Esophagus squamous epithelium (tissue), 5 donors: ENCODE results near the gene NR3C1. TPM values are rescaled to one million over a fixed set of nuclear protein-coding genes. Genes with fewer than 3 reads are reported as not detected.
"Not testable (repeated sequence)": the region's sequence is repeated elsewhere in the genome, so short reads cannot be mapped to it uniquely, and the experiment has no call there.

Source experiments
- DNase-seq: peaks from one replicate; lab custom pipeline; 2025; lab: John Stamatoyannopoulos, UW
- H3K27ac ChIP-seq, 4 donors: fragments of 200-600 bp; sonication (generic); one replicate each; pipeline ENCODE4 v1.5.1; 2016 to 2019; ENCODE audit warnings: mild to moderate bottlenecking in 1 of 4
- H3K27me3 ChIP-seq, 4 donors: fragments of 200-600 bp; sonication (generic); 1 replicate in 3 of 4; 2 replicates in 1 of 4; pipeline versions ENCODE4 v1.5.1 to v1.6.0; 2017 to 2021; ENCODE audit warnings: antibody characterized with exemption in 1 of 4
- H3K36me3 ChIP-seq, 3 donors: fragments of 200-600 bp; sonication (generic); one replicate each; pipeline ENCODE4 v1.5.1; 2016 to 2019
- H3K4me1 ChIP-seq, 3 donors: fragments of 200-600 bp; sonication (generic); one replicate each; pipeline ENCODE4 v1.5.1; 2017 to 2019
- H3K4me3 ChIP-seq, 4 donors: fragments of 200-600 bp; sonication (generic); 1 replicate in 3 of 4; 2 replicates in 1 of 4; pipeline ENCODE4 v1.5.1; 2016 to 2019; ENCODE audit warnings: mild to moderate bottlenecking in 2 of 4, moderate library complexity in 1 of 4
- H3K9me3 ChIP-seq, 3 donors: fragments of 200-600 bp; sonication (generic); one replicate each; pipeline ENCODE4 v1.5.1; 2016 to 2019
- POLR2A ChIP-seq, 4 donors: fragments of 450-650 bp; IDR thresholded peaks; one replicate each; pipeline ENCODE4 v1.6.1; 2017; ENCODE audit warnings: antibody characterized with exemption in 4 of 4, mild to moderate bottlenecking in 4 of 4, moderate library complexity in 3 of 4
- WGBS, 2 donors: methylation state at CpG; one replicate each; pipeline ENCODE4 v1.1.5; 2018; 5-methylcytosine and 5-hydroxymethylcytosine counted together
- intact Hi-C: fragments of 100-400 bp; cut with DNase I; formaldehyde crosslinking; loops from one replicate; pipeline ENCODE4 v1.15.0; 2022
- total RNA-seq, 4 donors: library from RNA; depleted of rRNA; stranded (reverse); fragments of >200 nt; gene quantifications; one replicate each; pipeline ENCODE4 v1.1.0, GENCODE V29; 2016
- TF ChIP-seq, protein P1 (sequence below), 6 experiments: fragments of 450-650 bp in 4 of 6; fragments of 200-600 bp in 2 of 6; sonication (generic) in 2 of 6; IDR thresholded peaks; one replicate each; pipeline ENCODE4 v1.5.1; 2016 to 2019; ENCODE audit warnings: antibody characterized with exemption in 6 of 6, mild to moderate bottlenecking in 4 of 6, moderate library complexity in 4 of 6
- donor health status: DM: yes; HTN: yes; CAD: no.

The NR3C1 gene
- total RNA-seq, 4 donors from 2014 or later, result 16.7 to 51.1 (median 26.1) TPM

DNA sequence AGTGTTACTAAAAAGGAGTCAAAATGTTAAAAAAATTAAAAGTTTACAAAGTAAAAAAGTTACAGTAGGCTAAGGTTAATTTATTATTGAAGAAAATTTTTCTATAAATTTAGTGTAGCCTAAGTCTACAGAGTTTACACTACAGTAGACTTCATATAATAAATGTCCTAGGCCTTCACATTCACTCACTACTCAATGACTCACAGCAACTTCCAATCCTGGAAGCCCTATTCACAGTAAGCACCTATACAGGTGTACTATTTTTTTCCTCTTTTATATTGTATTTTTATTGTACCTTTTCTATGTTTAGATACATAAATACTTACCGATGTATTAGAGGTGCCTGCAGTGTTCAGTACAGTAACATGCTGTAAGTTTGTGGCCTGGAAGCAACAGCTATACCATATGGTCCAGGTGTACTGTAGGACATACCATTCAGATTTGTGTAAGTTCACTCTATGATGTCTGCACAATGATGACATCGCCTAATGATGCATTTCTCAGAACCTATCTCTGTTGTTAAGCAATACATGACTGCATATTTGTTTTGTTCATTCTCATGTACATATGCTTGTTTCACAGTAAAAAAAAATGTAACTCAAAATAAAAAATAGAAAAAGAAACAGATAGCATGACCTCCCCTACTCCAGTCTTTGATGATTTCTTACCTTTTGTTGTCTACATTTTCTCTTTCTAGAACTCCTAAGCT is 64.7 kb downstream of the NR3C1 start:
- 78 to 83% methylated on average over 2 of the region's 2 CpGs for WGBS, 2 donors
- H3K27me3 ChIP-seq, result no peaks in the 10 kb centered on the region
- DNase-seq, result no peak
- intact Hi-C loops, result no loop called here
- no peak overlapping the region for H3K27ac ChIP-seq
- no peaks in the 10 kb centered on the region for H3K9me3 ChIP-seq
- H3K4me3 ChIP-seq, result no peak overlapping the region
- TF ChIP-seq, protein P1, sequence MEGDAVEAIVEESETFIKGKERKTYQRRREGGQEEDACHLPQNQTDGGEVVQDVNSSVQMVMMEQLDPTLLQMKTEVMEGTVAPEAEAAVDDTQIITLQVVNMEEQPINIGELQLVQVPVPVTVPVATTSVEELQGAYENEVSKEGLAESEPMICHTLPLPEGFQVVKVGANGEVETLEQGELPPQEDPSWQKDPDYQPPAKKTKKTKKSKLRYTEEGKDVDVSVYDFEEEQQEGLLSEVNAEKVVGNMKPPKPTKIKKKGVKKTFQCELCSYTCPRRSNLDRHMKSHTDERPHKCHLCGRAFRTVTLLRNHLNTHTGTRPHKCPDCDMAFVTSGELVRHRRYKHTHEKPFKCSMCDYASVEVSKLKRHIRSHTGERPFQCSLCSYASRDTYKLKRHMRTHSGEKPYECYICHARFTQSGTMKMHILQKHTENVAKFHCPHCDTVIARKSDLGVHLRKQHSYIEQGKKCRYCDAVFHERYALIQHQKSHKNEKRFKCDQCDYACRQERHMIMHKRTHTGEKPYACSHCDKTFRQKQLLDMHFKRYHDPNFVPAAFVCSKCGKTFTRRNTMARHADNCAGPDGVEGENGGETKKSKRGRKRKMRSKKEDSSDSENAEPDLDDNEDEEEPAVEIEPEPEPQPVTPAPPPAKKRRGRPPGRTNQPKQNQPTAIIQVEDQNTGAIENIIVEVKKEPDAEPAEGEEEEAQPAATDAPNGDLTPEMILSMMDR (IDR thresholded peaks at IDR 0.05), result no peak
- H3K36me3 ChIP-seq, result no peaks in the 10 kb centered on the region
- H3K4me1 ChIP-seq, result peaks cover 0 to 30% (median 5%) of the 10 kb centered on the region in 3 donors

DNA sequence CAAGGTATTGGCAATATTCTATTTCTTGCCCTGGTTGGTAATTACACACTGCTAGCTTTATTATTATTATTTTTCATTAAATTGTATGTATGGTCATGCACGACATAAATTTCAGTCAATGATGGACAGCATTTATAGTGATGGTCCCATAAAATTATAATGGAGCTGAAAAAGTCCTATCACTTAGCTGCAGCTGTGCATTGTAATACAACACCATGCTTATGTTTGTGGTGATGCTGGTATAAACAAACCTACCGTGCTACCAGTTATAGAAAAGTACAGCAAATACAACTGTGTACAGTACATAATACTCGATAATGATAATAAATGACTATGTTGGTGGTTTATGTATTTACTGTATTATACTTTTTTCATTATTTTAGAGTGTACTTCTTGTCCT is 65.5 kb downstream of the NR3C1 start:
- H3K4me1 ChIP-seq, result peaks cover 0 to 25% (median 5%) of the 10 kb centered on the region in 3 donors
- WGBS, 2 donors, result 81 to 85% methylated on average over 3 of the region's 3 CpGs
- no peak overlapping the region for H3K4me3 ChIP-seq
- TF ChIP-seq, protein P1 (IDR thresholded peaks at IDR 0.05), result no peak
- no peak for TF ChIP-seq POLR2A (IDR thresholded peaks at IDR 0.05)
- no peak for DNase-seq
- intact Hi-C loops, result no loop called here
- no peak overlapping the region for H3K27ac ChIP-seq
- no peaks in the 10 kb centered on the region for H3K9me3 ChIP-seq
- no peaks in the 10 kb centered on the region for H3K36me3 ChIP-seq
- no peaks in the 10 kb centered on the region for H3K27me3 ChIP-seq

- Histone ChIP-seq H3K27me3 (no peaks in the 10 kb centered on the region), H3K9me3 (no peaks in the 10 kb centered on the region), H3K4me1 (peaks cover 0 to 16% (median 0%) of the 10 kb centered on the region in 3 donors), H3K36me3 (no peaks in the 10 kb centered on the region), H3K4me3 (no peak overlapping the region), H3K27ac (no peak overlapping the region)
- DNase-seq, result no peak
- TF ChIP-seq, protein P1 (IDR thresholded peaks at IDR 0.05), result no peak
- no peak for TF ChIP-seq POLR2A (IDR thresholded peaks at IDR 0.05)
- 84 to 89% methylated on average over 6 of the region's 6 CpGs for WGBS, 2 donors
- intact Hi-C loops, result no loop called here
Observed at GRCh38 chr5:143336485-143336884, 67.0 kb downstream of the NR3C1 start.

DNA sequence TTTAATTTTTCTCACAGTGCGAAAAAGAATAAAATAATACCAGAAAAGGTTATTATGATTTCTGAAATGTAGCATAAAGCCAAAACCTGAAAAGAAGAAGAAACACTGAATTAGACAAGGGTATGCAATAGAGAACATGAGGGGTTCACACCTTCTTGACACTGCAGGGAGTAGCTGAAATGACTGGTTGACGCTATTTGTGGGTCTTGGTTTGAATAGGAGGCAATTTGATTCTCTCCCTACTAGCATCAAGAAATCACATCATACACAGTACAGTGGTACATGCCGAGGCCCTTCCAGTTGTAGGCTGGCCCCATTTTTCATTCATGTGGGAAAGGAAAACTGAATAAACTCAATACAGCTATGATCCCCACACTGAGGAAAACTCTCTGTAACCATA is 68.6 kb downstream of the NR3C1 start:
- Histone ChIP-seq H3K36me3 (no peaks in the 10 kb centered on the region), H3K4me3 (no peak overlapping the region), H3K4me1 (peaks cover 0 to 14% (median 0%) of the 10 kb centered on the region in 3 donors), H3K27me3 (no peaks in the 10 kb centered on the region), H3K27ac (no peak overlapping the region), H3K9me3 (no peaks in the 10 kb centered on the region)
- TF ChIP-seq, protein P1 (IDR thresholded peaks at IDR 0.05), result no peak
- TF ChIP-seq POLR2A (IDR thresholded peaks at IDR 0.05), result no peak
- no peak for DNase-seq
- intact Hi-C loops, result no loop called here
- 84 to 92% methylated on average over 3 of the region's 3 CpGs for WGBS, 2 donors

- H3K27ac ChIP-seq, H3K27me3 ChIP-seq, H3K9me3 ChIP-seq, H3K36me3 ChIP-seq, H3K4me3 ChIP-seq, intact Hi-C loops, DNase-seq: not testable (repeated sequence)
- H3K4me1 ChIP-seq, result peaks cover 0 to 19% (median 0%) of the 10 kb centered on the region in 3 donors
- 80 to 93% methylated on average over 2 to 3 of the region's 3 CpGs for WGBS, 2 donors
Observed at GRCh38 chr5:143334380-143334779, 69.1 kb downstream of the NR3C1 start.
